ENCODE data around the gene NAA80. TPM values are rescaled to one million over a fixed set of nuclear protein-coding genes. Genes with fewer than 3 reads are reported as not detected.

Gene NAA80
- total and polyA plus RNA-seq, 2 of the 13 experiments (the other 11 are each of a cell fraction or from before 2014, with no cell fraction given) = 3.4 to 8.7 TPM

DNA sequence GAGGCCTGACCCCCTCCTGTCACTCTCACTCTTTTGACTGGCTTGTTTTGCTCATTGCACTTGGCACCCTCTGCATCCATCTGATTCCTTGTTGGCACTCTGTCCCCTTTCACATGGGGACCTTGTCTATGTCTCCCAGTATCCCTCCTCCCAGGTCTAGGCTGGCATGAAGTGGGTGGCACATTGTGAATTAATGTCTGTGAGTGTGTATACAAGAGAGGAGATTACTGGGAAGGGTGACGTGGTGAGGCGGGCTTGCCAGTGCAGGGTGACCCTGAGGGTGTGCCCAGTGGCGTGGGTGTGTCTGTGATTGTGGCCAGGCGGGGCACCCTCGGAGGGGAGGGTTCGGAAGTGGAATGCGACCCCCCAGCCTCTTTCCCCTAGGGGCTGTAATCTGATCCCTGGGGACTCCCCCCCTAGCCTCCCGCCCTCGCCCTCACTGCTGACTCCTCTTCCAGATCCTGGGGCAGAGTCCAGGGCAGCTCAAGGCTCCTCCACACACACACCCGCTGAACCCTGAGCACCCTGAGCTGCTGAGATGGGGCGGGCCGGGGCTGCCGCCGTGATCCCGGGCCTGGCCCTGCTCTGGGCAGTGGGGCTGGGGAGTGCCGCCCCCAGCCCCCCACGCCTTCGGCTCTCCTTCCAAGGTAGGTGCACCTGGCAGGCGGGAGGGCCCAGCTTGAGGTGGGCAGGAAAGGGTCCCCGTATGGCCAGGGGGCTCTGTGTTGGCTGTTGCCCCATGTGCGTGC is 30.3 kb downstream of the NAA80 start, which contains the start of gene SEMA3B (continued):
- TF ChIP-seq, protein P1, sequence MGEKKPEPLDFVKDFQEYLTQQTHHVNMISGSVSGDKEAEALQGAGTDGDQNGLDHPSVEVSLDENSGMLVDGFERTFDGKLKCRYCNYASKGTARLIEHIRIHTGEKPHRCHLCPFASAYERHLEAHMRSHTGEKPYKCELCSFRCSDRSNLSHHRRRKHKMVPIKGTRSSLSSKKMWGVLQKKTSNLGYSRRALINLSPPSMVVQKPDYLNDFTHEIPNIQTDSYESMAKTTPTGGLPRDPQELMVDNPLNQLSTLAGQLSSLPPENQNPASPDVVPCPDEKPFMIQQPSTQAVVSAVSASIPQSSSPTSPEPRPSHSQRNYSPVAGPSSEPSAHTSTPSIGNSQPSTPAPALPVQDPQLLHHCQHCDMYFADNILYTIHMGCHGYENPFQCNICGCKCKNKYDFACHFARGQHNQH (CRISPR knock-in tag; IDR thresholded peaks at IDR 0.05) = no peak; the same call in 1 of the 2 replicates
- peak; percentile 16; the same call in 1 of the 2 replicates for TF ChIP-seq CREM (IDR thresholded peaks at IDR 0.05)
- TF ChIP-seq CREM (CRISPR knock-in tag; IDR thresholded peaks at IDR 0.05) = no peak
- TF ChIP-seq ESRRA (CRISPR knock-in tag; IDR thresholded peaks at IDR 0.05; ENCODE audit: low read depth) = no peak
- TF ChIP-seq, protein P2, sequence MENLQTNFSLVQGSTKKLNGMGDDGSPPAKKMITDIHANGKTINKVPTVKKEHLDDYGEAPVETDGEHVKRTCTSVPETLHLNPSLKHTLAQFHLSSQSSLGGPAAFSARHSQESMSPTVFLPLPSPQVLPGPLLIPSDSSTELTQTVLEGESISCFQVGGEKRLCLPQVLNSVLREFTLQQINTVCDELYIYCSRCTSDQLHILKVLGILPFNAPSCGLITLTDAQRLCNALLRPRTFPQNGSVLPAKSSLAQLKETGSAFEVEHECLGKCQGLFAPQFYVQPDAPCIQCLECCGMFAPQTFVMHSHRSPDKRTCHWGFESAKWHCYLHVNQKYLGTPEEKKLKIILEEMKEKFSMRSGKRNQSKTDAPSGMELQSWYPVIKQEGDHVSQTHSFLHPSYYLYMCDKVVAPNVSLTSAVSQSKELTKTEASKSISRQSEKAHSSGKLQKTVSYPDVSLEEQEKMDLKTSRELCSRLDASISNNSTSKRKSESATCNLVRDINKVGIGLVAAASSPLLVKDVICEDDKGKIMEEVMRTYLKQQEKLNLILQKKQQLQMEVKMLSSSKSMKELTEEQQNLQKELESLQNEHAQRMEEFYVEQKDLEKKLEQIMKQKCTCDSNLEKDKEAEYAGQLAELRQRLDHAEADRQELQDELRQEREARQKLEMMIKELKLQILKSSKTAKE (CRISPR knock-in tag; IDR thresholded peaks at IDR 0.05; ENCODE audit: borderline replicate concordance) = no peak
- TF ChIP-seq U2AF2 (IDR thresholded peaks at IDR 0.05; ENCODE audit: low read depth, low read length) = no peak
- TF ChIP-seq ATF7 (IDR thresholded peaks at IDR 0.05) = no peak
- no peak for TF ChIP-seq ATF7 (CRISPR knock-in tag; IDR thresholded peaks at IDR 0.05)
- TF ChIP-seq POLR2G (IDR thresholded peaks at IDR 0.05; ENCODE audit: low read depth, low read length) = peak; percentile 71
- no peak for TF ChIP-seq ZNF773 (CRISPR knock-in tag; IDR thresholded peaks at IDR 0.05; ENCODE audit: borderline replicate concordance)
- no peak for TF ChIP-seq HHEX (CRISPR knock-in tag; IDR thresholded peaks at IDR 0.05)
- TF ChIP-seq FOXP1 (IDR thresholded peaks at IDR 0.05) = no peak
- no peak for TF ChIP-seq FOXP1 (CRISPR knock-in tag; IDR thresholded peaks at IDR 0.05)
- TF ChIP-seq SMYD3 (CRISPR knock-in tag; IDR thresholded peaks at IDR 0.05) = no peak
- TF ChIP-seq LCORL (IDR thresholded peaks at IDR 0.05) = no peak
- TF ChIP-seq LCORL (CRISPR knock-in tag; IDR thresholded peaks at IDR 0.05) = peak; percentile 78
- TF ChIP-seq SETDB1 (CRISPR knock-in tag; IDR thresholded peaks at IDR 0.05; ENCODE audit: borderline replicate concordance) = no peak
- peak; percentile 67; the same call in 1 of the 2 replicates for TF ChIP-seq ZNF605 (CRISPR knock-in tag; IDR thresholded peaks at IDR 0.05)
- TF ChIP-seq KLF13 (CRISPR knock-in tag; IDR thresholded peaks at IDR 0.05) = no peak
- peak; percentile 76 for TF ChIP-seq TBX2 (CRISPR knock-in tag; IDR thresholded peaks at IDR 0.05; ENCODE audit: borderline replicate concordance)
- no peak for TF ChIP-seq ZNF660 (CRISPR knock-in tag; IDR thresholded peaks at IDR 0.05; ENCODE audit: borderline replicate concordance, low read depth)
- TF ChIP-seq, protein P3, sequence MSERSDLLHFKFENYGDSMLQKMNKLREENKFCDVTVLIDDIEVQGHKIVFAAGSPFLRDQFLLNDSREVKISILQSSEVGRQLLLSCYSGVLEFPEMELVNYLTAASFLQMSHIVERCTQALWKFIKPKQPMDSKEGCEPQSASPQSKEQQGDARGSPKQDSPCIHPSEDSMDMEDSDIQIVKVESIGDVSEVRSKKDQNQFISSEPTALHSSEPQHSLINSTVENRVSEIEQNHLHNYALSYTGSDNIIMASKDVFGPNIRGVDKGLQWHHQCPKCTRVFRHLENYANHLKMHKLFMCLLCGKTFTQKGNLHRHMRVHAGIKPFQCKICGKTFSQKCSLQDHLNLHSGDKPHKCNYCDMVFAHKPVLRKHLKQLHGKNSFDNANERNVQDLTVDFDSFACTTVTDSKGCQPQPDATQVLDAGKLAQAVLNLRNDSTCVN (CRISPR knock-in tag; IDR thresholded peaks at IDR 0.05; ENCODE audit: borderline replicate concordance) = no peak
- no peak for TF ChIP-seq TCF12 (IDR thresholded peaks at IDR 0.05)
- TF ChIP-seq TCF12 (CRISPR knock-in tag; IDR thresholded peaks at IDR 0.05) = peak; percentile 86; the same call in 1 of the 2 replicates
- TF ChIP-seq, protein P4, sequence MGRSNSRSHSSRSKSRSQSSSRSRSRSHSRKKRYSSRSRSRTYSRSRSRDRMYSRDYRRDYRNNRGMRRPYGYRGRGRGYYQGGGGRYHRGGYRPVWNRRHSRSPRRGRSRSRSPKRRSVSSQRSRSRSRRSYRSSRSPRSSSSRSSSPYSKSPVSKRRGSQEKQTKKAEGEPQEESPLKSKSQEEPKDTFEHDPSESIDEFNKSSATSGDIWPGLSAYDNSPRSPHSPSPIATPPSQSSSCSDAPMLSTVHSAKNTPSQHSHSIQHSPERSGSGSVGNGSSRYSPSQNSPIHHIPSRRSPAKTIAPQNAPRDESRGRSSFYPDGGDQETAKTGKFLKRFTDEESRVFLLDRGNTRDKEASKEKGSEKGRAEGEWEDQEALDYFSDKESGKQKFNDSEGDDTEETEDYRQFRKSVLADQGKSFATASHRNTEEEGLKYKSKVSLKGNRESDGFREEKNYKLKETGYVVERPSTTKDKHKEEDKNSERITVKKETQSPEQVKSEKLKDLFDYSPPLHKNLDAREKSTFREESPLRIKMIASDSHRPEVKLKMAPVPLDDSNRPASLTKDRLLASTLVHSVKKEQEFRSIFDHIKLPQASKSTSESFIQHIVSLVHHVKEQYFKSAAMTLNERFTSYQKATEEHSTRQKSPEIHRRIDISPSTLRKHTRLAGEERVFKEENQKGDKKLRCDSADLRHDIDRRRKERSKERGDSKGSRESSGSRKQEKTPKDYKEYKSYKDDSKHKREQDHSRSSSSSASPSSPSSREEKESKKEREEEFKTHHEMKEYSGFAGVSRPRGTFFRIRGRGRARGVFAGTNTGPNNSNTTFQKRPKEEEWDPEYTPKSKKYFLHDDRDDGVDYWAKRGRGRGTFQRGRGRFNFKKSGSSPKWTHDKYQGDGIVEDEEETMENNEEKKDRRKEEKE (IDR thresholded peaks at IDR 0.05) = no peak
- TF ChIP-seq CAMTA2 (CRISPR knock-in tag; IDR thresholded peaks at IDR 0.05; ENCODE audit: borderline replicate concordance) = no peak
